Measurements from ENCODE around the gene KREMEN1.

GRCh38 chr22:29163808-29164207 is 91.0 kb downstream of the KREMEN1 start:
- TF ChIP-seq CTCF (IDR thresholded peaks at IDR 0.05) (no peak), FOXP4 (CRISPR knock-in tag; IDR thresholded peaks at IDR 0.05) (no peak), TCF7 (CRISPR knock-in tag; IDR thresholded peaks at IDR 0.05; ENCODE audit: low read depth) (no peak), CREB1 (CRISPR knock-in tag; IDR thresholded peaks at IDR 0.05) (no peak), NR2C2 (CRISPR knock-in tag; IDR thresholded peaks at IDR 0.05) (no peak), RELA (CRISPR knock-in tag; IDR thresholded peaks at IDR 0.05; ENCODE audit: borderline replicate concordance) (no peak), ZNF138 (CRISPR knock-in tag; conservative IDR thresholded peaks at IDR 0.05) (no peak), E2F1 (CRISPR knock-in tag; IDR thresholded peaks at IDR 0.05) (no peak), STAT6 (CRISPR knock-in tag; conservative IDR thresholded peaks at IDR 0.05; ENCODE audit: low read depth) (no peak), USF2 (CRISPR knock-in tag; IDR thresholded peaks at IDR 0.05) (no peak), FOXK1 (CRISPR knock-in tag; IDR thresholded peaks at IDR 0.05) (no peak), TEAD4 (CRISPR knock-in tag; IDR thresholded peaks at IDR 0.05) (no peak)

Measured in WTC11 (cell line).